Body of pancreas (tissue), 4 donors: ENCODE data around the gene LCOR.

Experiments used
- POLR2A ChIP-seq, 3 donors: fragments of 450-650 bp; IDR thresholded peaks; one replicate each; pipeline ENCODE4 v1.6.1; 2016; ENCODE audit warnings: antibody characterized with exemption in 3 of 3, mild to moderate bottlenecking in 2 of 3
- TF ChIP-seq, protein P1 (sequence below), 7 experiments: fragments of 450-650 bp in 4 of 7; fragments of 200-600 bp in 3 of 7; sonication (generic) in 3 of 7; IDR thresholded peaks; one replicate each; pipeline ENCODE4 v1.5.1; 2016 to 2019; ENCODE audit warnings: antibody characterized with exemption in 7 of 7

DNA sequence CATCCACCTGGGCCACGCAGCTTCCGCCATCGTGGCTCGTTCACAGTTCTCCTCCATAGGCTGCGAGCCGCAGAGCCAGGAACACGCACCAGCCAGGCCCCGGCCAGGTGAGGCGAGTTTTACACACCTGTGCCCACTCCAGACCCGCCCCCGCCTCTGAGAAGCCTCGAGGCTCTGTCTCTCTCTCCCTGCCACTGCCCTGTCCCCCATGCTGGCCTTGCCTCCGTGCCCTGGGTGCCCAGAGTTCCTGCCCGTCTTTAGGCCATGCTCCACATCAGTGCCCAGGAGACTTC, 211.4 kb downstream of the LCOR start:
- TF ChIP-seq, protein P1, sequence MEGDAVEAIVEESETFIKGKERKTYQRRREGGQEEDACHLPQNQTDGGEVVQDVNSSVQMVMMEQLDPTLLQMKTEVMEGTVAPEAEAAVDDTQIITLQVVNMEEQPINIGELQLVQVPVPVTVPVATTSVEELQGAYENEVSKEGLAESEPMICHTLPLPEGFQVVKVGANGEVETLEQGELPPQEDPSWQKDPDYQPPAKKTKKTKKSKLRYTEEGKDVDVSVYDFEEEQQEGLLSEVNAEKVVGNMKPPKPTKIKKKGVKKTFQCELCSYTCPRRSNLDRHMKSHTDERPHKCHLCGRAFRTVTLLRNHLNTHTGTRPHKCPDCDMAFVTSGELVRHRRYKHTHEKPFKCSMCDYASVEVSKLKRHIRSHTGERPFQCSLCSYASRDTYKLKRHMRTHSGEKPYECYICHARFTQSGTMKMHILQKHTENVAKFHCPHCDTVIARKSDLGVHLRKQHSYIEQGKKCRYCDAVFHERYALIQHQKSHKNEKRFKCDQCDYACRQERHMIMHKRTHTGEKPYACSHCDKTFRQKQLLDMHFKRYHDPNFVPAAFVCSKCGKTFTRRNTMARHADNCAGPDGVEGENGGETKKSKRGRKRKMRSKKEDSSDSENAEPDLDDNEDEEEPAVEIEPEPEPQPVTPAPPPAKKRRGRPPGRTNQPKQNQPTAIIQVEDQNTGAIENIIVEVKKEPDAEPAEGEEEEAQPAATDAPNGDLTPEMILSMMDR (IDR thresholded peaks at IDR 0.05), result no peak
- TF ChIP-seq POLR2A (IDR thresholded peaks at IDR 0.05), result no peak
